Upper lobe of right lung (tissue), 1 donor: ENCODE data around the gene KCND3. TPM values are rescaled to one million over a fixed set of nuclear protein-coding genes. Genes with fewer than 3 reads are reported as not detected.

ENCODE experiments used
- ATAC-seq: fragments of 200-7000 bp; cut with Tn5 transposase; one replicate; pipeline ENCODE4 v1.9.1; 2020; ENCODE audit warnings: mild to moderate bottlenecking, moderate library complexity
- DNase-seq: peaks from one replicate; pipeline ENCODE4 v3.0.0-alpha.2; 2020
- H3K27ac ChIP-seq: fragments of 200-600 bp; one replicate; pipeline ENCODE4 v1.8.0; 2022
- H3K27me3 ChIP-seq: fragments of 200-600 bp; one replicate; pipeline ENCODE4 v1.8.0; 2022; ENCODE audit warnings: mild to moderate bottlenecking
- H3K36me3 ChIP-seq: fragments of 200-600 bp; one replicate; pipeline ENCODE4 v1.8.0; 2022
- H3K4me1 ChIP-seq: fragments of 200-600 bp; one replicate; pipeline ENCODE4 v1.8.0; 2022
- H3K4me3 ChIP-seq: fragments of 200-600 bp; one replicate; pipeline ENCODE4 v1.8.0; 2022; ENCODE audit warnings: mild to moderate bottlenecking
- H3K9me3 ChIP-seq: fragments of 200-600 bp; one replicate; pipeline ENCODE4 v1.8.0; 2022
- intact Hi-C: fragments of 100-400 bp; cut with DNase I; formaldehyde crosslinking; loops from one replicate; pipeline ENCODE4 v1.11.0; 2022
- total RNA-seq: library from RNA; stranded (reverse); fragmentation: NEBNext Ultra II Directional; extraction: Animal tissue kit (Norgen Biotek cat#: 25700); gene quantifications from one replicate; pipeline ENCODE4 v1.2.1, GENCODE V29; 2021
- TF ChIP-seq, protein P1 (sequence below): fragments of 200-600 bp; IDR thresholded peaks from one replicate; pipeline ENCODE4 v1.8.0; 2022; ENCODE audit warnings: antibody characterized with exemption
- donor health status: DM: no; HTN: yes; CAD: no; lungs with severe emphysema.

Gene KCND3
- total RNA-seq, 1 donor from 2014 or later, result 6.3 TPM

GRCh38 chr1:111884772-111885443 lies 104.6 kb downstream of the KCND3 start:
- ATAC-seq (no peak), DNase-seq (no peak)
- Histone ChIP-seq H3K27me3 (no peaks in the 10 kb centered on the region), H3K4me3 (no peak overlapping the region), H3K9me3 (no peaks in the 10 kb centered on the region), H3K4me1 (no peaks in the 10 kb centered on the region), H3K27ac (no peak overlapping the region), H3K36me3 (no peaks in the 10 kb centered on the region)
- intact Hi-C loops, result no loop called here
- TF ChIP-seq, protein P1, sequence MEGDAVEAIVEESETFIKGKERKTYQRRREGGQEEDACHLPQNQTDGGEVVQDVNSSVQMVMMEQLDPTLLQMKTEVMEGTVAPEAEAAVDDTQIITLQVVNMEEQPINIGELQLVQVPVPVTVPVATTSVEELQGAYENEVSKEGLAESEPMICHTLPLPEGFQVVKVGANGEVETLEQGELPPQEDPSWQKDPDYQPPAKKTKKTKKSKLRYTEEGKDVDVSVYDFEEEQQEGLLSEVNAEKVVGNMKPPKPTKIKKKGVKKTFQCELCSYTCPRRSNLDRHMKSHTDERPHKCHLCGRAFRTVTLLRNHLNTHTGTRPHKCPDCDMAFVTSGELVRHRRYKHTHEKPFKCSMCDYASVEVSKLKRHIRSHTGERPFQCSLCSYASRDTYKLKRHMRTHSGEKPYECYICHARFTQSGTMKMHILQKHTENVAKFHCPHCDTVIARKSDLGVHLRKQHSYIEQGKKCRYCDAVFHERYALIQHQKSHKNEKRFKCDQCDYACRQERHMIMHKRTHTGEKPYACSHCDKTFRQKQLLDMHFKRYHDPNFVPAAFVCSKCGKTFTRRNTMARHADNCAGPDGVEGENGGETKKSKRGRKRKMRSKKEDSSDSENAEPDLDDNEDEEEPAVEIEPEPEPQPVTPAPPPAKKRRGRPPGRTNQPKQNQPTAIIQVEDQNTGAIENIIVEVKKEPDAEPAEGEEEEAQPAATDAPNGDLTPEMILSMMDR, result no peak

DNA sequence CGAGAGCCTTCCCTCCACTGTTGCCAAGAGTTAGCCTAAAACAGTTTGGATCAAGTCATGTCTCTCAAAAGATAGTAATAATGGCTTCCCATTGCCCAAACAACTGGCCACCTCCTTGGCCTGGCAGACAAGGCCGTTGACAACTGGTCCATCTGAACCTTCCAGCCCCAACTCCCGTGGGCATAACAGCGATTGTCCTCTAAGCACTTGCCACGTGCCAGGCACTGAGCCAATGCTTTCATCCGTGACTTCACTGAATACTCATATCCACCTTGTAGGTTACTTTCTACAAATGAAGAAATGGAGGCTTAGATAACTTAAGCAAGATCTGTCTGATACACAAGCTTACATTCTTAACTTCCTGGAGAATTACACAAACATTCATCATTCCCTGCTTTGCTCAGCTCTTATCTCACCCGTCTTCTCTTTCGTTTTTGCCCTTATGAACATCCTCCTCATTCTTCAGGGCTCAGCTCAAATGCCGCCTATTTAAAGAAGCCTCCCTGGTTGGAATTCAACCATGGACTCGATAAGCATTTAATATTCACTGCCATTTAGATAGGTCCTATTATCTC lies 106.4 kb downstream of the KCND3 start:
- Histone ChIP-seq H3K36me3 (no peaks in the 10 kb centered on the region), H3K4me3 (no peak overlapping the region), H3K4me1 (no peaks in the 10 kb centered on the region), H3K27me3 (no peaks in the 10 kb centered on the region), H3K27ac (no peak overlapping the region), H3K9me3 (no peaks in the 10 kb centered on the region)
- TF ChIP-seq, protein P1, result no peak
- DNase-seq (no peak), ATAC-seq (no peak)
- intact Hi-C loops, result no loop called here

DNA sequence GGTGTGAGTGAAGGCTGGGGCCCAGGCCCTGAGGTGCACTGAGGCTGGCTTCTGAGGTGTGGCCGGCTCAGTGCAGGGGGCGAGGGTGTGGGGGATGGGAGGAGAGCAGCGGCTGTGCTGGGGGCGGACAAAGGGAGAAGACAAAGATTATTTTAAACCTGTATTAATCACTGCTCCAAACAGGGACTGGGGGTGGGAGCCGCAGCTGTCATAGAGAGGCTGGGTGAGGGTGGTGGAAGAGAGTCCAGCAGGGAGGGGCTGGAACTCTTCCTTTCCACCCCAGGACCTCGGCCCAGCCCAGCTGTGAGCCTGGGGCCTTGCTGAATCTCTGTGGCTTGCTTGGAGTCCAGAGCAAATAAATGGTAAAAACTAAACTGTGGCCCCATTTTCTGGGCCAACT lies 106.9 kb downstream of the KCND3 start:
- DNase-seq, result no peak
- TF ChIP-seq, protein P1, result no peak

GRCh38 chr1:111880881-111881837 lies 108.3 kb downstream of the KCND3 start:
- Histone ChIP-seq H3K9me3 (no peaks in the 10 kb centered on the region), H3K4me1 (no peaks in the 10 kb centered on the region), H3K27ac (no peak overlapping the region), H3K27me3 (no peaks in the 10 kb centered on the region), H3K4me3 (no peak overlapping the region), H3K36me3 (no peaks in the 10 kb centered on the region)
- ATAC-seq (no peak), DNase-seq (no peak)
- intact Hi-C loops, result no loop called here
- TF ChIP-seq, protein P1, result no peak

More for the DNA sequence above, 106.9 kb downstream of the KCND3 start:
- Histone ChIP-seq H3K4me3 (no peak overlapping the region), H3K36me3 (no peaks in the 10 kb centered on the region), H3K27me3 (no peaks in the 10 kb centered on the region), H3K4me1 (no peaks in the 10 kb centered on the region), H3K9me3 (no peaks in the 10 kb centered on the region), H3K27ac (no peak overlapping the region)
- ATAC-seq, result no peak
- intact Hi-C loops, result no loop called here

DNA sequence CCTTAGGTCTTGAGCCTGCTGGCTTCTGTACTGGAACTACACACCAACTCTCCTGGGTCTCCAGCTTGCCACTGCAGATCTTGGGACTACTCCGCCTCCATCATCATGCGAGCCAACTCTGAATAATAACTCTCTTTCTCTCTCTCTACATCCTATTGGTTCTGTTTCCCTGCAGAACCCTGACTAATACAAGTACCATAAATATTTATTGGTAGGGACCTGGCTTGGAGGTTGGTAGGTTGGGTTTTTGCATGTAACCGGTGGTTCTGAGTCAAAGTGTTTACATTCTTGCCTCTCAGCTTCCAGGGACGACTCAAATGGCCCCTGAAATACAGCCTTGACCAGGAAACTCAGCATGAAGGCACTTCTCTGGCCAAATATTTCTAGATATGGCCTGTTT lies 110.4 kb downstream of the KCND3 start:
- H3K9me3 ChIP-seq, result no peaks in the 10 kb centered on the region
- H3K4me3 ChIP-seq, result no peak overlapping the region
- TF ChIP-seq, protein P1, result no peak
- DNase-seq (no peak), ATAC-seq (no peak)
- no peaks in the 10 kb centered on the region for H3K27me3 ChIP-seq
- no peaks in the 10 kb centered on the region for H3K4me1 ChIP-seq
- intact Hi-C loops, result no loop called here
- H3K36me3 ChIP-seq, result no peaks in the 10 kb centered on the region
- H3K27ac ChIP-seq, result no peak overlapping the region
